Measurements from ENCODE around the gene KCNJ1. TPM values are rescaled to one million over a fixed set of nuclear protein-coding genes. Genes with fewer than 3 reads are reported as not detected.

Gene KCNJ1
- total and polyA plus RNA-seq, 2 of the 8 experiments (the other 6 are each of a cell fraction or from before 2014, with no cell fraction given): 0.17 to 0.23 TPM

DNA sequence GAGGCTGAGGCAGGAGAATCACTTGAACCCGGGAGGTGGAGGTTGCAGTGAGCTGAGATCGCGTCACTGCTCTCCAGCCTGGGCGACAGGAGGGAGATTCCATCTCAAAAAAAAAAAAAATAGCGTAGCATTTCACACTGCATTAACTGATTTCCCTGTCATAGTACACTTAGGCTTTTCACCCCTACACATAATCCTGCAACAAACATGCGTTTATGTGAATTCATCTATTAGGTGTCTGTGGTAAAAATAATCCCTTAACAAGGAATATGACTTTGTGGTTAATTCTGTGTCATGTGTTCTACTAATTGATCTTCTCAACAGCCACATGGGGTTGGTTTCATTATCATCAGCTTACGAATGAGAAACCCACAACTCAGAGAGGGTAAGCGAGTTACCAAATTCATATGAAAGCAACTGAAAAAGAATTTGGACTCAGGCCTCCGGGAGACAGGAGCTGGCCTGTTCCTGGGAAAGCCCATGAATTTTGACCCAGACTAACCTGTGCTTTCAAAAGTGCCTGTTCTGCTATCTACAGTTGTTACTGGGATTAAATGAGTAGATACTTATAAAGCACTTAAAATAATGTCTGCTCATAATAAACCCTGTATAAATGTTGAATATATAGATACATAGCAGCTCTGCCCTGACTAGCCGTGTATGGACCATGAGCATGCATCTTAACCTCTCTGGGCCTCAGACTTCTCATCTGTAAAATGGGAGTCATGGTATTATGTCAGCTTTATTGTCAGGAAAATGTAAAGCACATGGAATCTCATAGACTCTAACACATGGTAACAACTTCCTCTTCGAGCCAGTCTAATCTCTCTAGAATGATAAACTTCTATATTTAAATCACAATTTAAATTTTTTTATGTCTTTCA, 36.6 kb downstream of the KCNJ1 start (continued):
- no peak for TF ChIP-seq KDM4A (IDR thresholded peaks at IDR 0.05; ENCODE audit: low read depth, low read length, severe bottlenecking)
- TF ChIP-seq BCL11A (IDR thresholded peaks at IDR 0.05; ENCODE audit: low read depth in 2 of 2, low read length in 2 of 2): no peak
- no peak for TF ChIP-seq JUND (IDR thresholded peaks at IDR 0.05; ENCODE audit: low read length)
- TF ChIP-seq RXRA (IDR thresholded peaks at IDR 0.05; ENCODE audit: insufficient read depth, low read depth, low read length): no peak

All from H1 (cell line).